ENCODE data around the gene SMARCA4.

GRCh38 chr19:11096210-11096841 lies 135.5 kb downstream of the SMARCA4 start:
- TF ChIP-seq, protein P1, sequence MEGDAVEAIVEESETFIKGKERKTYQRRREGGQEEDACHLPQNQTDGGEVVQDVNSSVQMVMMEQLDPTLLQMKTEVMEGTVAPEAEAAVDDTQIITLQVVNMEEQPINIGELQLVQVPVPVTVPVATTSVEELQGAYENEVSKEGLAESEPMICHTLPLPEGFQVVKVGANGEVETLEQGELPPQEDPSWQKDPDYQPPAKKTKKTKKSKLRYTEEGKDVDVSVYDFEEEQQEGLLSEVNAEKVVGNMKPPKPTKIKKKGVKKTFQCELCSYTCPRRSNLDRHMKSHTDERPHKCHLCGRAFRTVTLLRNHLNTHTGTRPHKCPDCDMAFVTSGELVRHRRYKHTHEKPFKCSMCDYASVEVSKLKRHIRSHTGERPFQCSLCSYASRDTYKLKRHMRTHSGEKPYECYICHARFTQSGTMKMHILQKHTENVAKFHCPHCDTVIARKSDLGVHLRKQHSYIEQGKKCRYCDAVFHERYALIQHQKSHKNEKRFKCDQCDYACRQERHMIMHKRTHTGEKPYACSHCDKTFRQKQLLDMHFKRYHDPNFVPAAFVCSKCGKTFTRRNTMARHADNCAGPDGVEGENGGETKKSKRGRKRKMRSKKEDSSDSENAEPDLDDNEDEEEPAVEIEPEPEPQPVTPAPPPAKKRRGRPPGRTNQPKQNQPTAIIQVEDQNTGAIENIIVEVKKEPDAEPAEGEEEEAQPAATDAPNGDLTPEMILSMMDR (IDR thresholded peaks at IDR 0.05) = no peak
- no peak for TF ChIP-seq POLR2A (IDR thresholded peaks at IDR 0.05)

Measured in lower leg skin (tissue), 3 donors.